ENCODE results near the gene TMEM207. TPM values are rescaled to one million over a fixed set of nuclear protein-coding genes. Genes with fewer than 3 reads are reported as not detected.

The TMEM207 gene
- total RNA-seq, 1 experiment from 2014 or later: not detected

GRCh38 chr3:190492129-190492528, 42.4 kb upstream of the TMEM207 start:
- Histone ChIP-seq H3K36me3 (ENCODE audit: control insufficient read depth, insufficient read depth, low read length) (no peaks in the 10 kb centered on the region), H3K9me3 (no peaks in the 10 kb centered on the region), H3K4me3 (ENCODE audit: low read depth, low read length) (no peak overlapping the region), H3K27me3 (replicated peaks; ENCODE audit: control insufficient read depth, insufficient read depth, low read length) (no peaks in the 10 kb centered on the region; the same call in 1 of the 2 replicates), H3K4me1 (no peaks in the 10 kb centered on the region)
- DNase-seq: no peak
- Mint-ChIP-seq H3K36me3 (ENCODE audit: insufficient read depth, unreplicated experiment) (no peaks in the 10 kb centered on the region), H3K27ac (ENCODE audit: unreplicated experiment) (no peak overlapping the region), H3K9me3 (ENCODE audit: unreplicated experiment) (peaks cover 15% of the 10 kb centered on the region), H3K4me1 (ENCODE audit: low read depth, unreplicated experiment) (peaks cover 9% of the 10 kb centered on the region), H3K4me3 (ENCODE audit: unreplicated experiment) (no peak overlapping the region), H3K27me3 (ENCODE audit: insufficient read depth, unreplicated experiment) (peaks cover 11% of the 10 kb centered on the region)
- intact Hi-C loops (cut with micrococcal nuclease; ENCODE audit: unreplicated experiment): no loop called here
- no TSS peak for BruUV-seq (replicated peaks)
- CTCF ChIA-PET: interaction anchor here (0.6 kb wide), 1 partner anchor 13 kb away, joined by 4 read pairs; no protein-coding TSS in a partner anchor
- TF ChIP-seq CTCF (IDR thresholded peaks at IDR 0.05; ENCODE audit: insufficient read depth in 1 of 2, low read depth in 1 of 2, low read length in 1 of 2, severe bottlenecking in 1 of 2, unreplicated experiment in 1 of 2): no peak
- POLR2A ChIA-PET: no interaction called here

DNA sequence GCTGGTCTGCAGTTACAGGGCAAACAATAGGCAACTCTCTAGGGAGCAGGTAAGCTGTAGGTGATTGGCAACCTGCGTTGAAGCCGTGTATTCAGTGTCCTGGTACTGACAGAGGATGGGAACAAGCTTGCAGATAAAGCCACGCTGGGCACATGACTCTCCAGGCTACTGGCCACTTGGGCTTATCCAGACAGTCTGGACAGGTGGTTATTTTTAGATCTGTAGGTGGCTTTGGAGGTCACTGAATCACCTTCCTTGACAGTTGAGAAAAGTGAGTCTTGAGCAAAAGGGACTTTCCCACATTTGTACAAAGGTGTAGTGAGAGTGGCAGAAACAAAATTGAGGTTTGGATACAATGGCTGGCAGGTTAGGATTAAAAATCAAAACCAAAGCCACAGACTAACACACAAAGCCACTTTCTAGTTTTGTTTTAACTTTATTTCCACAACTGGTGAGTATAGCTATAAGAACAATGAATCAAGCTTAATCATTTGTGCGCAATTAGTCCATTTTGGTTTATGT, 41.9 kb upstream of the TMEM207 start:
- Mint-ChIP-seq H3K36me3 (ENCODE audit: insufficient read depth, unreplicated experiment) (no peaks in the 10 kb centered on the region), H3K4me3 (ENCODE audit: unreplicated experiment) (no peak overlapping the region)
- CTCF ChIA-PET: interaction anchor here (0.6 kb wide), 1 partner anchor 14 kb away, joined by 4 read pairs; no protein-coding TSS in a partner anchor

DNA sequence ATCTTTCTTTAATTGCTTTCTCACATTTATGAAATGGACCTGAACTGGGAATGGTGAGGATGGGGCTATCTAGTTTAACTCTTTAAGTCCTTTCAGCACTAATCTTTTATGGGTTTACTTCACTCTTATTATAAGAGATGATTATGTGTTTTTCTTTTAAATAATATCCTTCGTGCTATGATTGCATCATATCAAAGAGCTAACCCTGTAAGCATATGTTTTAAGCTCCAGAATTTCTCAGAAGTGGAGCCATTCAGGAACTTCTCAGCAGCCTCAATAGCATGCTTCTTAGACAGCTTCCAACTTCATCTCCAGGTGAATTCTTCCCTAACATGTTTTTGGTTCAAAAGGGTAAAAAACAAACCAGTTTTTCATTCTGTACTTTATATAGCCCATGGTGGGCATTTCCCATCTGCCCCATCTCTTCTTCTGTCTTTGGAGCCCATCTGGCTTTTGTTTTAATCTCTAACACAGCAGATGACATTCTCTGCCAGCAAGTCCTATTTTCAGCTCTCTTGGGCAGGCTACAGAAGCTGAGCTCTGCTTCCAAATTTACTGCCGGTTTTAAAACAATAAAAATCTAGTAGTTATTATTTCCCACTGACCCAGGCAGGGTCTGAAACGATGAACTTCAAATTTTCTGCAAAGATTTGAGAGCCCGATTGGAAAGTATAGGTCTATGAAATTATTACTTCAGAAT, 37.4 kb upstream of the TMEM207 start:
- H3K9me3 ChIP-seq: no peaks in the 10 kb centered on the region
- no peaks in the 10 kb centered on the region for H3K4me1 Mint-ChIP-seq (ENCODE audit: low read depth, unreplicated experiment)
- no peak overlapping the region for H3K27ac Mint-ChIP-seq (ENCODE audit: unreplicated experiment)
- no peaks in the 10 kb centered on the region for H3K36me3 Mint-ChIP-seq (ENCODE audit: insufficient read depth, unreplicated experiment)
- DNase-seq: no peak
- POLR2A ChIA-PET: no interaction called here
- no peaks in the 10 kb centered on the region for H3K36me3 ChIP-seq (ENCODE audit: control insufficient read depth, insufficient read depth, low read length)
- peaks cover 11% of the 10 kb centered on the region for H3K27me3 Mint-ChIP-seq (ENCODE audit: insufficient read depth, unreplicated experiment)
- intact Hi-C loops (cut with micrococcal nuclease; ENCODE audit: unreplicated experiment): no loop called here
- no TSS peak for BruUV-seq (replicated peaks)
- CTCF ChIA-PET: no interaction called here
- H3K4me3 ChIP-seq (ENCODE audit: low read depth, low read length): no peak overlapping the region
- no peak for TF ChIP-seq CTCF (IDR thresholded peaks at IDR 0.05; ENCODE audit: insufficient read depth in 1 of 2, low read depth in 1 of 2, low read length in 1 of 2, severe bottlenecking in 1 of 2, unreplicated experiment in 1 of 2)
- H3K4me3 Mint-ChIP-seq (ENCODE audit: unreplicated experiment): no peak overlapping the region
- H3K9me3 Mint-ChIP-seq (ENCODE audit: unreplicated experiment): no peaks in the 10 kb centered on the region
- no peaks in the 10 kb centered on the region for H3K4me1 ChIP-seq
- H3K27me3 ChIP-seq (replicated peaks; ENCODE audit: control insufficient read depth, insufficient read depth, low read length): no peaks in the 10 kb centered on the region; the same call in 1 of the 2 replicates

More for the DNA sequence above, 41.9 kb upstream of the TMEM207 start:
- H3K4me1 Mint-ChIP-seq (ENCODE audit: low read depth, unreplicated experiment): peaks cover 9% of the 10 kb centered on the region
- no peak for DNase-seq
- no peaks in the 10 kb centered on the region for H3K36me3 ChIP-seq (ENCODE audit: control insufficient read depth, insufficient read depth, low read length)
- POLR2A ChIA-PET: no interaction called here
- H3K4me3 ChIP-seq (ENCODE audit: low read depth, low read length): no peak overlapping the region
- TF ChIP-seq CTCF (IDR thresholded peaks at IDR 0.05; ENCODE audit: insufficient read depth in 1 of 2, low read depth in 1 of 2, low read length in 1 of 2, severe bottlenecking in 1 of 2, unreplicated experiment in 1 of 2): no peak
- no peak overlapping the region for H3K27ac Mint-ChIP-seq (ENCODE audit: unreplicated experiment)
- H3K27me3 Mint-ChIP-seq (ENCODE audit: insufficient read depth, unreplicated experiment): peaks cover 8% of the 10 kb centered on the region
- H3K9me3 ChIP-seq: no peaks in the 10 kb centered on the region
- no peaks in the 10 kb centered on the region for H3K4me1 ChIP-seq
- no TSS peak for BruUV-seq (replicated peaks)
- H3K27me3 ChIP-seq (replicated peaks; ENCODE audit: control insufficient read depth, insufficient read depth, low read length): no peaks in the 10 kb centered on the region; the same call in 1 of the 2 replicates
- H3K9me3 Mint-ChIP-seq (ENCODE audit: unreplicated experiment): peaks cover 15% of the 10 kb centered on the region
- intact Hi-C loops (cut with micrococcal nuclease; ENCODE audit: unreplicated experiment): no loop called here
